GM21786 (cell line): ENCODE results near the gene CDYL.
"Not testable (repeated sequence)": the region's sequence is repeated elsewhere in the genome, so short reads cannot be mapped to it uniquely, and the experiment has no call there.

ENCODE experiments used
- ATAC-seq: cut with Tn5 transposase; IDR thresholded peaks from one replicate; pipeline ENCODE4 v1.9.1; 2021; ENCODE audit not compliant: unreplicated experiment

The CDYL gene

DNA sequence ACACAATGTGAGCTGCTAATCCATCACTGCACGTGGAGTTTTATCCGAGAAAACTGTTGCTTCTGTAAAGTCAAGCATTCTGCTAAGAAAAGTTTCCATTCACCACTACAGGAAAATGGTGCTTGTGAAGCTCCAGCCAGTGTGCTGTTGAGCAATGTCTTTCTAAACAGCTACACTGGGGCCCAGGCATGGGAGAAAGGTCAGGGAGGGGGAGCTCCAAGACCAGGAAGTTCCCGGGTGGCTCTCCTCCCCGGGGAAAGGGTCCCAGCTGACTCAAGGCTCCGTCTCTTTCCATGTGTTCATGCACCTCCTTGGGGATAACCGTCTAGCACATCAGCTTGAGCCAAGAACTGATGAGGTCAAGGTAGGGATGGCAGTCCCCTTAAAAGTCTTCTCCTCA is 207.1 kb downstream of the CDYL start:
- ATAC-seq: no peak

DNA sequence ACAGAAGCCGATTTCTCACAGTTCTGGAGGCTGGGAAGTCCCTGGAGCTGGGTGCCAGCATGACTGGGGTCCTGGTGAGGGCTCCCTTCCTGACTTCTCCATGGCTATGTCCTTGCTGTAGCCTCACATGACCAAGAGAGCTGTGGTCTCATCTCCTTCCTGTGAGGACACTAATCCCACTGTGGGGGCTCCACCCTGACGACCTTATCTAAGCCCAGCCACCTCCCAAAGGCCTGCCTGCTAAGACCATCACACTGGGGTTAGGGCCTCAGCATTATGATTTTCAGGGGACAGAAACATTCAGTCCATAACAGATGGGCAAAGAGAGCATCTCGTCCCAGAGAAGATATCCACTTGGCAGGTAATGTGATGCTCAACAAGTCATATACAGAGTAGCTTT is 210.8 kb downstream of the CDYL start:
- ATAC-seq: no peak

DNA sequence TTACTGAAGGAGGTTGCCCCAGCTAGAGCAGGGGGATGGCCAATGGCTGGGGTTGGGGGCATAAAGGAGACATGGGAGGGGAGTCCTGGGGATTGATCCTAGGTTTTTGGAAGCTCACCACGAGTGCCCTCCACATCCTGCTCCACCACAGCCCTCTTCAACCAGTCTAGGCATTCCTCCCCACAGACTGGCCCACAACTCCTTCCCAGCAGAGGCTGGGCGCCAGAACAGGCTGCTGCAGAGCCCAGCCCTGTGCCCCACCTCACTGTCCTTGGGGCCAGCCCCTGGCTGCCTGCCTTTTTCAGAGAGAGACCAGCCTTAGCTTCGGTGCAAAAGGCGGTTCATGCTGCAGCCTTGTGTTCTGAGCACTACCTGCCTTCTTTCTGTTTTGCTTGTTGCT is 211.2 kb downstream of the CDYL start:
- ATAC-seq: no peak

DNA sequence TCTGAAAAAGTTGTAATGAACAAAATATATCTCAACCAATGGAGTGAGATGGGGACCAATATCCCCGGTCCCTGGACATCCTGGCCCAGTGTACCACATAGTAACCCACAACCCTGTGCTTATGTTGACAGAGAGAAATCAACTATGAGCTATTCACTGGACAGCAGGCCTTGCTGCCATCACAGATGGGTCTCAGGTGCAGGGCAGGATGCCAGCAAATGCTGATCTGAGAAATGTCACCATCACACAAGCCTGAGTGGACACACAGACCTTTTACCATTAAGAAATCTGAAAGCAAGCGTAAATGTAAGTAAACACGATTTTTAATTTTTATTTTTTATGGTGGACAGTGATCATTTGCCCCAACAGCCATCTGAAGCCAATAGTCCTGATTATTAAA is 218.5 kb downstream of the CDYL start:
- no peak for ATAC-seq

DNA sequence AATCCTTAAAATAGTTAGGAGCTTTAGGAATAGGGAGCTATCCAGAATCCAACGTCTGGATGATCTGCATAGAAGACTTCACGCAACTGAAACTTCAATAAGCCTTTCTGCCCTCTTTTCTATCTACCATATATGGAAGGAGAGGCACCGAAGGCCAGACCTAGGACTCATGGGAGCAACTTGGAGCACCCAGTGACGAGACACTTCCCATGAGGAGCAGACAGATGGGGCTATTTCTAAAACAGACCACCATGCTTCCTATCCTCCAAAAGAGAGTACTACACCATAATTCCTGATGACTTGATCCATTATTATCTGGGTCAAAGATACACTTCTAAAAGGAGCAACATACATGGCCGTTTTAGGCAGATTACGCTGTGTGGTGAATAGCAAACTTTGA is 221.7 kb downstream of the CDYL start:
- ATAC-seq: no peak

DNA sequence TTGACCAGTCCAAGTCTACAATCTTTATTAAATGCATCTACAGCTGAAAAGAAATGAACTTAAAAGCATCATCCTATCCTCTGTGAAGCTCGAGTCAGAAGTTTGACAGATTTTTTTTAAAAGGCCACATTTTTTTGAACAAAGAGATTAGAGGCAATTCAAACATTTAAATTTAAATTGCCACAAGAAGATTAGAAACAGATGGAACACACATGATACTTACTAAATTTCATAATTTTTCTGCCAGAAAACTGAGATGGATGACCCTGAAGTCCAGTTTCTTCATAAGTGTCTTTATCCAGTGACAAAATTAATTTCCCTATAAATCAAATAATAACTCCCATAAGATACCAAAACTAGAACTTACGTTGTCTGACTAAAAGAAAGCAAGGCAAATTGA is 223.4 kb downstream of the CDYL start:
- ATAC-seq: no peak

DNA sequence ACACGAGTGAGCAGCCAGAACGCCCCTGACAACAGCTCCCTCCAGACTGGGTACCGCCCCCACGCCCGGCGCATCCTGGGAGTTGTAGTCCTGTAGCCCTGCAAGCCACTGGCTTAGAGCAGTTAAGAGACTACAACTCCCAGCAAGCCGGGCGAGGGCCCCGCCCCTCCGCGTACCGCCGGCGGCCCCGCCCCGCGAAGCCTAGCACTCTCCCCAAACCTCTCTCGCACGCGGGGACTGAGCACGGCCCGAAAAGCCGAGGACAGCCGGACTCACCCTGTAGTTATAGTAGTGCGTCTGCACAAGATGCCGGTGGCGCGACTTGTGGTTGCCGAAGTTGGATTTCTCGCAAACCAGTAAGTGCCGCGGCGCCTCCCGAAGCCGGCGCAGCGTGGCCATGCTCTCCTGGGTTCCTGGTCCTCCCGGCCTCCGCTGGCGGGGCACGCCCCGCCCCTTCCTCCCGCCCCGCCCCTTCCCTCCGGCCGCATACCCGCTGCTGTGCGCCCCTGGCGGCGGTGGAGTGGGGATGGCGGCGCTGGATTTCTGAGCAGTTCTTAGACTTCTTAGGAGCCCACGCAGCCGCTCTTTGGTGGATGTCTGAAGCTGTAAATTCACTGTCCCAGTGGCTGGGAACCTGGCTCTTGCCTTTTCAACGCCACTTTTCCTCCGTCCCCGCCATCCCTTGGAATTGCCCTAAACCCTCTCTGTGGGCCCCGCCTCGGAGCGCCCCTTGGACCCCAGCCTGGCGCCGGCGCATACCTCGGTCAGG is 227.6 kb downstream of the CDYL start, which contains the start of gene RPP40:
TSS of gene RPP40 (minus strand) at position 434 of the 769 bp plus-strand sequence. CDS start at position 399, 35 bp downstream.
- ATAC-seq: peak; percentile 94

DNA sequence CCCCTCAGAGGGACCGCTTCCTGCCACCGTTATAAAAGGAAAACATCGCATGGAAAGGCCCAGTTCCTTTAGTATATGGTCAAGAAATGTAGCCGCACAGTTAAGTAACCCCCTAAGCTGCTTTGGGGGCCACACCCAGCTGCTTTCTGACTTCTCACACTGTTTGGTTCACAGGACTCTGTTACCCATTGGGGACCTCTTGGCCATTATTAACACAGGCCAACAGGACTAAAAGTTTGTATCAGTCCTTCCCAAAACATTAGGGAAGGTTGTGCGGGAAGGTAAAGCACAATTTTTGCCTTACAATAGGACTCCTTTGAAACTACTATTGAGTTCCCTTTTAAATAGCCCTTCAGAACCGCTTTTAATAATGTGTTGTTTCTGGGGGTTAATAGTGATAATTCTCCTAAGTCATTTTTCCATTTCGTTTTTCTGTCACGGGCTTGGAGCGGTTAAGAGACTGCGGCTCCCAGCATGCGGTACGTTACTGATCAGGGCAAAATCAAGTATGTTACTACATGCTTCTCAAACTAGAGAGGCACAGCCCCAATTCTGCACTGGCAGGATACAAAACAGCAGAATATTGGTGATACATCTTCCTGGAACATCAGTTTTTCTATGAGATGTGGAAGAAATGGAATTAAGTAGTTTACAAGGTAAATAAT is 228.3 kb downstream of the CDYL start:
- ATAC-seq: no peak

DNA sequence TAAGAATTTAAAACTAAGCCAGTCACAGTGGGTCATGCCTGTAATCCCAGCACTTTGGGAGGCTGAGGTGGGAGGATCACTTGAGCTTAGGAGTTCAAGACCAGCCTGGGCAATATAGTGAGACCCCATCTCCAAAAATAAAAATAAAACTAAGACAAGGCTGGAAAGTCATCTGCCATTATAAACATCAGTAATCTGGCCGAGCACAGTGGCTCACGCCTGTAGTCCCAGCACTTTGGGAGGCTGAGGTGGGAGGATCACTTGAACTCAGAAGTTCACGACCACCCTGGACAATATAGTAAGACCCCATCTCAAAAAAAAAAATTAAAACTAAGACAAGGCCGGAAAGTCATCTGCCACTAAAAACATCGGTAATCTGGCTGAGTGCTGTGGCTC is 228.8 kb downstream of the CDYL start:
- ATAC-seq: not testable (repeated sequence)
